Neural progenitor cell (in vitro differentiated cells): ENCODE results near the gene GLCCI1.

ENCODE experiments used
- CTCF ChIP-seq: fragments of 200-600 bp; sonication (generic); IDR thresholded peaks from 2 replicates; pipeline ENCODE4 v1.5.1; 2017; ENCODE audit warnings: antibody characterized with exemption, mild to moderate bottlenecking
- EZH2 ChIP-seq: fragments of 200-600 bp; sonication (generic); IDR thresholded peaks from 2 replicates; pipeline ENCODE4 v1.6.1; 2017; ENCODE audit warnings: antibody characterized with exemption, mild to moderate bottlenecking, moderate library complexity
- EZH2phosphoT487 ChIP-seq: fragments of 200-600 bp; sonication (generic); IDR thresholded peaks from 2 replicates; pipeline ENCODE4 v1.6.1; 2017; ENCODE audit warnings: antibody characterized with exemption

- TF ChIP-seq CTCF (no peak), EZH2 (no peak), EZH2phosphoT487 (no peak)
These were observed 142.8 kb downstream of the GLCCI1 start for GRCh38 chr7:8111282-8111960.
